T-helper 22 cell (primary cell): ENCODE data around the gene COMMD3.
A peak's percentile ranks its signal among the peaks of the same experiment; 100 is the strongest.
"Not testable (repeated sequence)": the region's sequence is repeated elsewhere in the genome, so short reads cannot be mapped to it uniquely, and the experiment has no call there.

Experiments used
- DNase-seq: peaks from one replicate; pipeline ENCODE4 v3.0.0-alpha.2; 2020; ENCODE audit warnings: low read depth

The COMMD3 gene

GRCh38 chr10:22316286-22317075 is at the start of gene COMMD3:
COMMD3 (plus strand) TSS chr10:22316388; CDS start chr10:22316418, 30 bp downstream.
- DNase-seq = peak; percentile 67

DNA sequence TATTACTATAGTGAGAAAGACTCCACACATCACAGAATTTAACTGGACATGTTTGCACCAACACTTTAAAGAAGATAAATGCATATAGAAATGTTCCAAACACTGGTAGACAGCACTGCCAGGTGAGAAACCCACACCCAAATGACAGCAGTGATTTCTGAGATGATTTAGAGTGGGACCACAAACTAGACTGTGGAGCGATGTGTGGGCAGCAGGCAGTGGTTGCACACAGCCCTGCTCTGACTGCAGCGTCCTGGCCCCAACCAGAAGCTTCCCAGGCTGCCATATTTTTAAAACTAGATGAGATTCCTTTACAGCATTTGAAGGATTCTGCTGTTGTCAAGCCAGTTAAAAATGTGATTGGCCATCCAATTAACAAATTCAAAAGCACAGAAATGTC is 47.7 kb upstream of the COMMD3 start:
- no peak for DNase-seq

- DNase-seq = no peak
Observed at GRCh38 chr10:22271786-22272185, 44.4 kb upstream of the COMMD3 start.

- no peak for DNase-seq
Observed at GRCh38 chr10:22278441-22278782, 37.8 kb upstream of the COMMD3 start.

- DNase-seq = no peak
Observed at GRCh38 chr10:22280078-22280477, 36.1 kb upstream of the COMMD3 start.

- DNase-seq = no peak
Observed at GRCh38 chr10:22285130-22285529, 31.1 kb upstream of the COMMD3 start.

- no peak for DNase-seq
Observed at GRCh38 chr10:22293747-22294404, 22.3 kb upstream of the COMMD3 start.

DNA sequence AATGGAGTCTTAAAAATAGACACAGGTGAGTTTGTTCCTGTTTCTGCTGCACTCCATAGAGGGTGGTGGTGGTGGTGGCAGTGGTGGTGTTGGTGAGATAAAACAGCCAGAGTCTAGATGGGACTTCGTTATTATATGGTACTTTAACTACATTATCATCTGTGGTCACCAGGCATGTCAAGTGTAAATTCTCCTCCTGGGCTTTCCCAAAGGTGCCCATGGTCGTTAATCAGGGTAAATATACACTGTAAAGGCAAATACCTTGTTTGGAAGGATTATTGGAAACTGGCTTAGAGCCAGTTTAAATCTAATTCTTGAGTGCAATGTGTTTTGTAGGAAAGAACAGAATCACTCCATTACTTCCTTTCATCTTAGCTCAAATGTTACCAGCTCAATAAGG is 21.5 kb upstream of the COMMD3 start:
- no peak for DNase-seq

- no peak for DNase-seq
Observed at GRCh38 chr10:22301193-22301592, 15.0 kb upstream of the COMMD3 start.

DNA sequence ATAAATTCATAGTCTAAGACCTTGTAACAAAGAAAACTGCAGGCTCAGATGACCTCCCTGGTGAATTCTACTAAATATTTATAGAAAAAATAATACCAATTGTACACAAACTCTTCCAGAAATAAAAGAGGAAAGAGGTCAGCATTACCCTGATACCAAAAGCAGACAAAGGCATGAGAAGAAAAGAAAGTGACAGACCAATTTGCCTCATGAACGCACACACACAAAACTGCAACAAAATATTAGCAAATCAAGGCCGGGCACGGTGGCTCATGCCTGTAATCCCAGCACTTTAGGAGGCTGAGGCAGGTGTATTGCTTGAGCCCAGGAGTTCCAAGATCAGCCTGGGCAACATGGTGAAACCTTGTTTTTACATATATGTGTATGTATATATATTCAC is 12.7 kb upstream of the COMMD3 start:
- no peak for DNase-seq

GRCh38 chr10:22305721-22306120 is 10.5 kb upstream of the COMMD3 start:
- no peak for DNase-seq

DNA sequence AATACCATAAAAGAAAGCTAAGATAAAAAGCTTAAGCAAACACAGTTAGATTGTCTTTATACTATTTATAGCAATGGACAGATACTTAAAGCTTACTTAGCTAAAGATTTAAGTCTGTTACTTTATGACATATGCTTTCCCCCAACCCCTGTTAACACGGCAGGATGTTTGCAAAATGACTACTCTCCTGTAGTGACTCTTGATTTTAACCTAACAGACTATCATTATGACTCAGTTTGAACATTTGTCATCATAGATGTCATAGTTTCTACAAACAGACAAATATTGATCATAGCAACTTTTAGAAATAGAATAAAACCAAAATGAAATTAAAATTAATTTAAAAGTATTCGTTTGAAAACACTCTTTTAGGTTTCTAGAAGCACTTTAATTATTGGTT is 7.8 kb upstream of the COMMD3 start:
- DNase-seq = no peak

DNA sequence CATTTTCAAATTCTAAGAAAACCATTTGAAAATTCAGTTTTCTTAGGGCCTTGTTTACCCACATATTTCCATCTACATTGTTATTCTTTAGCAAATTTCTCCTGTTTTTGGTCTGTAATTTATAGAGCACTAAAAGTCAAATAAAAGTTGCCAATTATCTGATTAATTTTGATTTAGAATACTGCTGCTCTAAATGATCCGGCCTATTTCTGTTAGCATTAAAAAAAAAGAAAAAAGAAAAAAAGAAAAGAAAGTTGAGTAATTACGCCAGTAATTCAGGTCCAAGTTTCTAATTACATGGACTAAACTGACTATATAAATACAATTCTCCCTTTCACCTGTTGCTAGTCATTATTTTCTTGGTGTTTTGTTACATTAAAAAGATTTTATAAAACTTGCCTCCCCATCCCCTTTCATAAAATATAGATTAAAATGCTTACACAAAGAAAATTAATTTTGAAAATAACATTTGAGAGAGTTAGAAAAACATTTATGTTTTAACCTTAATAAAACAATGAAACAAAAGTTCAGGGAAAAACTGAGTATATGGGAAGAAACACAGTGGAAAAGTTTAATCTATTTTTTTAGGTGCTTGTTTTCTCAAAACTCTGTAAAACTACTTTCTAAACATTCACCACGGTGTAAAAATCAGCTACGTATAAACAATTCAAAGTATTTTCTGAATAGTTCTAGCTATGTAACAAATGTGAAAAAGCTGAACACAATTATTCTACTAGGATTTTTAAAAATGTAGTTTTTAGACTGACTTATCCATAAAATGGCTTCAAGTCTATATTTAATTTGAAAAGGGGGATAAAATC is 6.8 kb upstream of the COMMD3 start:
- no peak for DNase-seq

GRCh38 chr10:22310012-22310411 is 6.2 kb upstream of the COMMD3 start:
- DNase-seq = not testable (repeated sequence)

- no peak for DNase-seq
Observed at GRCh38 chr10:22310928-22311327, 5.3 kb upstream of the COMMD3 start.

DNA sequence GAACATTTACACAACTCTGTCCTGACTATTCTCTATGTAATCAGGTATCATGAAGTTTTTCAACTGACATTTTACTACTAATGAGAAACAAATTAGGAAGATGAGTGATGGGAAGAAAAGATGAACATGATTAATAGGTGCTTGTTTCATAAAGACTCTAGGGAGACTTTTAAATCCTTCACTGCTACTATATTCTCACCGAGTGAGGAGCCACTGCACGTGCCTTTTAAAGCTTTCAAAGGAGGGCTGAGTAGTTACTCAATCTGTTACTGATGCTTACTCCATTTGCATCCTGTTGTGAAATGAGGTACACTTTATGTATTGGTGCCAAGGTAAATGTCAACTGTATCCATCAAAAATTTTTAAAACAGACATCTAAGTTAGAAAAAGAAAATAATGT is 1.3 kb upstream of the COMMD3 start:
- no peak for DNase-seq

- no peak for DNase-seq
Observed at GRCh38 chr10:22315455-22316285, 518 bp upstream of the COMMD3 start.

GRCh38 chr10:22317076-22317370 is 835 bp downstream of the COMMD3 start:
- no peak for DNase-seq

- no peak for DNase-seq
Observed at GRCh38 chr10:22317771-22318565, 1.8 kb downstream of the COMMD3 start.

- DNase-seq = no peak
Observed at GRCh38 chr10:22318772-22319171, 2.6 kb downstream of the COMMD3 start.

- no peak for DNase-seq
Observed at GRCh38 chr10:22319547-22319979, 3.4 kb downstream of the COMMD3 start.
